Stimulated activated CD4-positive, alpha-beta T cell treated with anti-CD3 and anti-CD28 coated beads, Interleukin-4, amount 100 ng/mL, for 48 hours (primary cell): ENCODE results near the gene SLC50A1.
"Not testable (repeated sequence)": the region's sequence is repeated elsewhere in the genome, so short reads cannot be mapped to it uniquely, and the experiment has no call there.

Source experiments
- DNase-seq, 2 donors: peaks; one replicate each; pipeline ENCODE4 v3.0.0-alpha.2; 2020; ENCODE audit warnings: low read depth in 2 of 2

The SLC50A1 gene

DNA sequence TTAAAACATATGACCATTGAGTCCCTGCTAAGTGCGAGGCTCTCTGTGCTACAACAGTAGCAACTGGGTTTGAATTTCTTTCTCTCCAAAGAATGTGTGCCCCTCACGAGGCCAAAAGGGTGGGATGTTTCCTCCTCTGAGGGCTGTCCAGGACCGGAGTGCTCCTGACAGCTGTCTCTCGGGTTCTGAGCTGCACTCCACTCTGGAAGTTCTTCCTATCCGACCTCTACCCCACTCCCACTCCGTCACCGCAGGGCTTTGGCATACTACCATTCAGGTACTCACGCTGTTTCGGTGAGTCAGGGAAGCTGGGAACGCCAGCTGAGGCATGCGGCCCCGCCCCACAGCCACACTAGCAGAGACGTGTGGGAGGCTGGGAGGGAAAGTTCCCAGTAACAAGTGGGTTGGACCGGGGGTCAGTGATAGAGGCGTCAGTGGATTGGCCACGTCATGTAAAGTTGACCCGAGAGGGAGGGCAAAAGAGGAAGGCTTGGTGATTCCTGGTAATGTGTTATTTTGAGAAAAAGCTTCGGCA is 705 bp upstream of the SLC50A1 start:
- peak; percentile 63 to 85 for DNase-seq

- DNase-seq, result no peak
These were observed 1.1 kb downstream of the SLC50A1 start for GRCh38 chr1:155136748-155137147.

- no peak for DNase-seq
These were observed 1.7 kb downstream of the SLC50A1 start for GRCh38 chr1:155137154-155137949.

DNA sequence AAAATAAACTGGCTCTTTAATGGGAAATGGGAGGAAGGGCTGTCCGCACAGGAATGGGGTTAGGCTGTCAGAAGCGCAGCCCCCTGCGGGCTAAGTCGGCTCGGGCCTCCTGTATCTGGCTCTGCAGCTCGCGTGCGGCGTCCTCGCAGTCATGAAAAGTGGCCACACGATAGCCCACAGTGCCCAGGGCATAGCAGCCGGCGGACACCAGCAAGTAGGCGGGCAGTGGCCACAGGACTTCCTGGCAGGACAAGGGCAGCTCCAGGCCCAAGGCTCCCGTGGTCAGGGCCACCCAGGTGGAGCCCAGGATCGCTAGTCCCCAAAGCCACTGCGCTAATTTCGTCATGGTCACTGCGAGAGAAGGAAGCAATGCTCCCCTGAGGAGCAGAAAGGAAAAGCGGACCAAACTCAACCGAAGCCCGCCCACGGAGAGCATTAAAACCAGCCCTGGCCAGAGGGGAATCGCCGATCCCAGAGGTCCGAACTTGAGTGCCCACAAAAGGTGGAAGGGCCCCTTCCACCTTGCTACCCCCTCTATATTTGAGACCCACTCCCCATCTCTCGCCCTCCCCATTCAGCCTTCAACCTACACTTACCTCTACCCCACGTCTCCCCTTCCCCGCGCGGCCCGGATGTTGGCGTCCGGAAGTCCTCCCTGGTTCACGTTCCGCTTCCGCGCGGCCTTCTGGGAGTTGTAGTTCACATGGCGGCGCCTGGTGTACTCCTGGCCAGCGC is 4.4 kb downstream of the SLC50A1 start, which contains the start of gene DPM3:
TSS of gene DPM3 (minus strand) at position 637 of the 735 bp plus-strand sequence. CDS start at position 346, 291 bp downstream.
- peak; percentile 87 to 89 for DNase-seq

DNA sequence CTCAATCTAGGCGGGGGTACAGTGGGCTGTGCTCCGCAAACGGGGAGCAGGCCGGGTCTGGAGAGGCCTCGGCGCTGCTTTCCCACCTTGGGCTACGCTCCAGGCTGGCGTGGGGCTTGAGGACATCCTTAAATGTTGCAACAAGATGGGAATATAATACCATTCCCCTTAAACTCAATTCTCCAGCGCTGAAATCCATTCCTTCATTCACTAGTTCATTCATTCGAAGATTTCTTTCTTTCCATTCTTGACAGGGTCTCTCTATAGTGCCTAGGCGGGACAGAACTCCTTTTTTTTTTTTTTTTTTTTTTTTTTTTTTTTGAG is 4.9 kb downstream of the SLC50A1 start:
- DNase-seq, result no peak

DNA sequence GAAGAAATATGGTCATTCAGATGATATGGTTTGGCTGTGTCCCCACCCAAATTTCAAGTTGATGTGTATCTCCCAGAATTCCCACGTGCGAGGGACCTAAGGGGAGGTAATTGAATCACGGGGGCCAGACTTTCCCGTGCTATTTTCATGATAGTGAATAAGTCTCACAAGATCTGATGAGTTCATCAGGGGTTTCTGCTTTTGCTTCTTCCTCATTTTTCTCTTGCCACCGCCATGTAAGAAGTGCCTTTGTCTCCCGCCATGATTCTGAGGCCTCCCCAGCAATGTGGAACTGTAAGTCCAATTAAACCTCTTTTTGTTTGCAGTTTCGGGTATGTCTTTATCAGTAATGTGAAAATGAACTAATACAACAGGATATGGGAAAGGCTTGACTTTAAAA is 6.1 kb downstream of the SLC50A1 start:
- DNase-seq, result no peak

- no peak for DNase-seq
These were observed 9.8 kb downstream of the SLC50A1 start for GRCh38 chr1:155145491-155145890.

DNA sequence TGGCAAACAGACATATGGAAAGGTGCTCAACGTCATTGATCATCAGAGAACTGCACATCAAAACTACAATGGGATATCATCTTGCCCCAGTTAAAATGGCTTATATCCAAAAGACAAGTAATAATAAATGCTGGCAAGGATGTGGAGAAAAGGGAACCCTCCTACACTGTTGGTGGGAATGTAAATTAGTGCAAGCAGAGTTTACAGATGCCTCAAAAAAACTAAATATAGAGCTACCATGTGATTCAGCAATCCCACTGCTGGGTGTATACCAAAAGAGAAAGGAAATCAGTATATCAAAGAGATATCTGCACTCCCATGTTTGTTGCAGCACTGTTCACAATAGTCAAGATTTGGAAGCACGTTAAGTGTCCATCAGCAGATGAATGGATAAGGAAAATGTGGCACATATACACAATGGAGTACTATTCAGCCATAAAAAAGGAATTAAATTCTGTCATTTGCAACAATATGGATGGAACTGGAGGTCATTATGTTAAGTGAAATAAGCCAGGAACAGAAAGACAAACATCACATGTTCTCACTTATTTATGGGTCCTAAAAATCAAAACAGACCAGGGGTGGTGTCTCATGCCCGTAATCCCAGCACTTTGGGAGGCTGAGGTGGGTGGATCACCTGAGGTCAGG is 20.5 kb downstream of the SLC50A1 start:
- DNase-seq, result not testable (repeated sequence)

DNA sequence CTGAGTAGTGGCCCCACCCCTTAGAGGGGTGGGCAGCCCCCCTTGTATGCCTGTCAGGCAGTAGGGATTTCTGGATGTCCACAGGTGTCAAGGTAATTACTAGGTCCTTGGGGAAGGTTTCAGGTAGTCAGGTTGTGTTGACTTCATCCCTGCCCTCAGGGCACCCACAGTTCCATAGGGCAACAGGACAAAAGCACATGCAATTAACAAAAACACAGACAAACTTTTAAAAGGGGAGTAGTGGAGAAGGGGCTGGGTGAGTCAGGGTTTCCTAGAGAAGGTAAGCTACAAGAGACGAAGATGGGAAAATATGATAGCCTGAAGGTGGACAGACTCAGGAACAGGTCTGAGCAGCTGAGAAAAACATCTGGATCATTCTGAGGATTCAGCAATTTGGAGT is 23.3 kb downstream of the SLC50A1 start:
- DNase-seq, result no peak

DNA sequence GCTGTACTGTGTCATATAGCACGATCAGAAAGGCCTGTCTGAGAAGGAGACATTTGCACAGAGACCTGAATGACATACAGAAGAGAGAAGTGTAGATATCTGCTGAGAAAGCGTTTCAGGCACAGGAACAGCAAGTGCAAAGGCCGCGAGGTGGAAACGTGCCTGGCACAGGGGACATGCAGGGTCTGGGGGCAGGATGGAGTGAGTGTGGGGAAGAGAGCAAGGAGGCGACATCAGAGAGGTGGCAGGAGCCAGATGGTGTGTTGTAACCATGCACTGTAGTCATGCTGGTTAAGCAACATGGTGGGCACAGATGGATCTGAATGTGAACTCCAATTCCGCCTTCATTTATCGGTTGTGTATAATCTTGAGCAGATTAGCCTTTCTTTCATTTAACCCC is 24.5 kb downstream of the SLC50A1 start:
- no peak for DNase-seq

DNA sequence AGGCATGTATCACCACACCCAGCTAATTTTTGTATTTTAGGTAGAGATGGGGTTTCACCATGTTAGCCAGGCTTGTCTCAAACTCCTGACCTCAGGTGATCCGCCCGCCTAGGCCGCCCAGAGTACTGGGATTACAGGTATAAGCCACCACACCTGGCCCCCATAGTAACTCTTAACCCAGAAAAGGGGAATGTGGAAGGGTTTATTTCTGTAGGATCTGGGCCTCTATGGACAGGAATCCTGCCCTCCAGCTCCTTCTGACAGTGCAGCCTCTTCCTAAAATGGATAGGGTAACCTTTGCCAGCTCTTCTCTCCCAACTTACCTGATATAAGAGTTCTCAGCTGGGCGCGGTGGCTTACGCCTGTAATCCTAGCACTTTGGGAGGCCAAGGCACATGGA is 27.0 kb downstream of the SLC50A1 start:
- not testable (repeated sequence) for DNase-seq

DNA sequence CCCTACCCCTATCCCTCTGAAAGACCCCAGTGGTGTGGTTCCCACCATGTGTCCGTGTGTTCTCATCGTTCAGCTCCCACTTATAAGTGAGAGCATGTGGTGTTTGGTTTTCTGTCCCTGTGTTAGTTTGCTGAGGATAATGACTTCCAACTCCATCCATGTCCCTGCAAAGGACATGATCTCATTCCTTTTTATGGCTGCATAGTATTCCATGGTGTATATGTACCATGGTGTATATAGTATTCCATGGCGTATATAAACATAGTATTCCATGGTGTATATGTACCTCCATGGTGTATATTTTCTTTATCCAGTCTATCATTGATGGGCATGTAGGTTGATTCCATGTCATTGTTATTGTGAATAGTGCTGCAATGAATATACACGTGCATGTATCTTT is 28.1 kb downstream of the SLC50A1 start:
- DNase-seq, result not testable (repeated sequence)

GRCh38 chr1:155164625-155165024 is 29.0 kb downstream of the SLC50A1 start:
- DNase-seq, result not testable (repeated sequence)

DNA sequence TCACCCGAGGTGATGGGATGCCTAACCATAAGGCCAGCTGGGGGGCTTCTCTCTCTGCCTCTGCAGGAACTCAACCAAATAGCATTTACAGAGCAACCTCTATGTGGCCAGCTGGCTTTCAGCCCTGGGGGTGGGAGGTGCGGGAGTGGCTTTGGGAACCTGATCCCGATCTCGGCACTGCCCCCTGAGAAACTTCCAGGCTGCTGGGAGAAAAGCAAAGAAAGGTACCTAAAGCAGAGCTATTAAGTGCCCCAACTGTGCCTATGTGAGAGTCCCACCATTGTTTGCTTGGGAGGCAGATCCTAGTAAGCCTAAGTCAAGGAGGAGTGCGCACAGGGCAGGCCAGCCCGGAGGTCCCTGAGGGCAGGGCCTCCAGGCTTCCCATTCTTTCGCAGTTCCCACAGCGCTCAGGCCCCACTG is 30.4 kb downstream of the SLC50A1 start:
- no peak for DNase-seq

- no peak for DNase-seq
These were observed 31.0 kb downstream of the SLC50A1 start for GRCh38 chr1:155166471-155167165.

DNA sequence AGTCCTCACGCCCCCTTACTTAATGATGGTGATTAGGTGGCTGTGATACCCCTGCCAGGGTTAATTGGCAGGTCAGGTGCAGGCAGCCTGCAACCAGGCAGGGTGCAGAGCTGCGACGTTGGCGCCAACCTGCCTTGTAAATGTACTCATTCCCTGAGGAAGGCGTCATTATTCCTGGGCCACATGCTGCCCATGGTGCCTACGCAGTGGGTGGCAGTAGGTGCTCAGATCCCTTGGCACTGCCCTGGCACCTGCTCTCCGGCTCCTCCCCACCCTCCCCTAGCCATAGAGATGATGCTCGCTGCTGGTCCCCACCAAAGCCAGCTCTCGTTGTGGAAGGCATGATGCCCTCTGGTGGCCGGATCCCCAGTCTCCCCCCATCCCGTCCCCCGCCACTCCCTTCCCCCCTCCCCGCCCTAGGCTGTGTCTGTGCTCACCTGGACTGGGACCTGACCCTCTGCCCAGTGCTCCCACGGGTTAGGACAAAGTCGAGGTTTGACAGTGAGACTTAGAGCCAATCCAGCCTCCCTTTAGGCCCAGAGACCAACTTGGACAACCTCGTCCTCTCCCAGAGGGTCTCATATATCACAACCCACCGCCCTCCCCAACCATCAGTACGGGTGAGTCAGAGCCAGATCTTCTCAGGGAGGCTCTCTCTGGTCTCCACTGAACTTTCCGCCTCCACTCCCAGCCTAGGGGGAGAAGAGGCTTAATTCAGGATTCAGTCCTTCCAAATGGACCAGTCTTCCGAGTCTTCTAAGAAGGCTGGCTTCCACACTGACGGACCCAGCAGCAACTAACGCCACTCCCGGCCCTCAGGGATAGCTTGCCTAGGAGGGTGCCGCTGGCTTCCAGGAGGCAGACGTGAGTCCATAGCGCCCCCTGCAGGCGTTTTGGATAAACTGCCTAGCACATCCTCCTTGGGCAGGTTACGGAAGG is 31.8 kb downstream of the SLC50A1 start:
- DNase-seq, result peak; percentile 82 to 90

DNA sequence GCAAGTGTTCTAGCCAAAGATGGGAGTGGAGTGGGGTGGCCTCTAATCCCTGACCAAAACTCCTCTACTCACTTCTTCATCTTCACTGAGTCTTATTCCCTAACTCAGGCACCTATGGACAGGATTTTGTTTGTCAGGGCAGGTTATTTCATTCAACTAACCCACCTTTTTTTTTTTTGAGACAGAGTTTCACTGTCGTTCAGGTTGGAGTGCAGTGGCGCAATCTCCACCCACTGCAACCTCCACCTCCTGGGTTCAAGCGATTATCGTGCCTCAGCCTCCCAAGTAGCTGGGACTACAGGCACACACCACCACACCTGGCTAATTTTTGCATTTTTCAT is 32.4 kb downstream of the SLC50A1 start:
- DNase-seq, result not testable (repeated sequence)

GRCh38 chr1:155168456-155169210 is 33.0 kb downstream of the SLC50A1 start:
- DNase-seq, result no peak

- no peak for DNase-seq
These were observed 33.9 kb downstream of the SLC50A1 start for GRCh38 chr1:155169541-155169940.
